HG03521 (cell line): Measurements from ENCODE around the gene GFRA3.
"Not testable (repeated sequence)": the region's sequence is repeated elsewhere in the genome, so short reads cannot be mapped to it uniquely, and the experiment has no call there.

ENCODE experiments used
- ATAC-seq: cut with Tn5 transposase; IDR thresholded peaks from one replicate; pipeline ENCODE4 v1.9.1; 2021; ENCODE audit warnings: mild to moderate bottlenecking, moderate library complexity; ENCODE audit not compliant: unreplicated experiment

Gene GFRA3

GRCh38 chr5:138274189-138274853, at the start of gene GFRA3:
Gene GFRA3, minus strand, starts transcription at chr5:138274621. Its CDS starts 197 bp downstream, at chr5:138274424.
- no peak for ATAC-seq

GRCh38 chr5:138318211-138318610, 43.8 kb upstream of the GFRA3 start:
- ATAC-seq = not testable (repeated sequence)

GRCh38 chr5:138316355-138316754, 41.9 kb upstream of the GFRA3 start:
- ATAC-seq = no peak

GRCh38 chr5:138315751-138316278, 41.4 kb upstream of the GFRA3 start:
- no peak for ATAC-seq

GRCh38 chr5:138305797-138306196, 31.4 kb upstream of the GFRA3 start:
- no peak for ATAC-seq

- no peak for ATAC-seq
These were observed 29.0 kb upstream of the GFRA3 start for GRCh38 chr5:138303372-138303771.

- ATAC-seq = no peak
These were observed 14.9 kb upstream of the GFRA3 start for GRCh38 chr5:138289296-138289695.

GRCh38 chr5:138287246-138287645, 12.8 kb upstream of the GFRA3 start:
- ATAC-seq = no peak

- ATAC-seq = no peak
These were observed 8.7 kb upstream of the GFRA3 start for GRCh38 chr5:138282920-138283742.

- ATAC-seq = no peak
These were observed 6.5 kb upstream of the GFRA3 start for GRCh38 chr5:138280915-138281314.

- ATAC-seq = no peak
These were observed 2.1 kb upstream of the GFRA3 start for GRCh38 chr5:138276402-138277054.

GRCh38 chr5:138275895-138276294, 1.5 kb upstream of the GFRA3 start:
- ATAC-seq = no peak

GRCh38 chr5:138275379-138275782, 960 bp upstream of the GFRA3 start:
- ATAC-seq = no peak

- no peak for ATAC-seq
These were observed 610 bp downstream of the GFRA3 start for GRCh38 chr5:138273834-138274188.

GRCh38 chr5:138272681-138273080, 1.7 kb downstream of the GFRA3 start:
- ATAC-seq = no peak

GRCh38 chr5:138271281-138271680, 3.1 kb downstream of the GFRA3 start:
- ATAC-seq = no peak

- ATAC-seq = no peak
These were observed 10.2 kb downstream of the GFRA3 start for GRCh38 chr5:138264183-138264582.

- no peak for ATAC-seq
These were observed 10.8 kb downstream of the GFRA3 start for GRCh38 chr5:138263581-138263980.

GRCh38 chr5:138258704-138259292, 15.6 kb downstream of the GFRA3 start:
- no peak for ATAC-seq

- ATAC-seq = no peak
These were observed 16.8 kb downstream of the GFRA3 start for GRCh38 chr5:138257583-138257982.

GRCh38 chr5:138252944-138253343, 21.5 kb downstream of the GFRA3 start:
- no peak for ATAC-seq
